Keratinocyte (primary cell): ENCODE measurements around the gene MLLT6.

Experiments used
- CTCF ChIP-seq, 3 experiments: IDR thresholded peaks in 1 of 3; conservative IDR thresholded peaks in 1 of 3; optimal IDR thresholded peaks in 1 of 3; 2 replicates in 2 of 3; 3 replicates in 1 of 3; pipeline versions ENCODE3 to v1.5.1; 2011; ENCODE audit warnings: low read length in 3 of 3, mild to moderate bottlenecking in 3 of 3, moderate library complexity in 2 of 3, control low read depth in 1 of 3, inconsistent platforms in 1 of 3; ENCODE audit not compliant: insufficient read depth in 2 of 3; ENCODE audit errors: extremely low read depth in 1 of 3
- EZH2 ChIP-seq: IDR thresholded peaks from one replicate; pipeline ENCODE4 v1.6.1; 2012; ENCODE audit warnings: inconsistent platforms, mild to moderate bottlenecking, low read length, moderate library complexity

- TF ChIP-seq CTCF (optimal IDR thresholded peaks at IDR 0.05 in 1 of 3, IDR thresholded peaks at IDR 0.05 in 1 of 3, conservative IDR thresholded peaks at IDR 0.05 in 1 of 3; ENCODE audit: extremely low read depth in 1 of 3, insufficient read depth in 2 of 3, low read length in 3 of 3) (no peak), EZH2 (no peak)
Observed at GRCh38 chr17:38693700-38694329, 11.3 kb upstream of the MLLT6 start.
